NT2/D1 (cell line): Measurements from ENCODE around the gene ITGA7.
A peak's percentile ranks its signal among the peaks of the same experiment; 100 is the strongest.

Experiments
- DNase-seq: peaks from one replicate; pipeline ENCODE4 v3.0.0-alpha.2; 2011; ENCODE audit warnings: low read depth, low spot score
- H3K27me3 ChIP-seq: 2 replicates; pipeline ENCODE4 v1.6.0; 2011; ENCODE audit warnings: mild to moderate bottlenecking; ENCODE audit not compliant: insufficient read length, insufficient read depth
- H3K36me3 ChIP-seq: 2 replicates; pipeline ENCODE4 v1.6.1; 2011; ENCODE audit warnings: mild to moderate bottlenecking, low read length, mixed read lengths; ENCODE audit not compliant: insufficient read depth, insufficient read length
- H3K4me1 ChIP-seq: 2 replicates; pipeline ENCODE4 v1.5.1; 2011; ENCODE audit not compliant: insufficient read depth, insufficient read length
- H3K4me3 ChIP-seq: 2 replicates; pipeline ENCODE4 v1.5.1; 2011; ENCODE audit warnings: low read depth; ENCODE audit not compliant: insufficient read length
- H3K9ac ChIP-seq: 2 replicates; pipeline ENCODE4 v1.6.0; 2011; ENCODE audit warnings: low read depth; ENCODE audit not compliant: insufficient read length
- H3K9me3 ChIP-seq: 2 replicates; pipeline ENCODE4 v1.5.1; 2011; ENCODE audit warnings: mild to moderate bottlenecking, low read length; ENCODE audit not compliant: insufficient read depth
- SUZ12 ChIP-seq: IDR thresholded peaks from 2 replicates; pipeline ENCODE4 v1.6.1; 2011; ENCODE audit not compliant: insufficient read length, insufficient read depth; ENCODE audit errors: extremely low read depth
- YY1 ChIP-seq: IDR thresholded peaks from 2 replicates; pipeline ENCODE4 v1.6.1; 2011; ENCODE audit not compliant: insufficient read length, insufficient read depth
- ZNF274 ChIP-seq: IDR thresholded peaks from 2 replicates; pipeline ENCODE4 v1.6.1; 2011; ENCODE audit warnings: mild to moderate bottlenecking, low read depth, low read length

The ITGA7 gene

GRCh38 chr12:55707219-55707671, 459 bp downstream of the ITGA7 start:
- no peak for DNase-seq
- H3K36me3 ChIP-seq, result peaks cover 9% of the 10 kb centered on the region
- H3K27me3 ChIP-seq, result peaks cover 28% of the 10 kb centered on the region
- peak overlapping the region; percentile 86 for H3K4me3 ChIP-seq
- TF ChIP-seq YY1, result no peak
- TF ChIP-seq SUZ12, result no peak
- TF ChIP-seq ZNF274, result no peak
- no peaks in the 10 kb centered on the region for H3K9me3 ChIP-seq
- H3K9ac ChIP-seq, result peak overlapping the region; percentile 91
- peaks cover 9% of the 10 kb centered on the region for H3K4me1 ChIP-seq

- Histone ChIP-seq H3K9ac (peak overlapping the region; percentile 91), H3K36me3 (peaks cover 9% of the 10 kb centered on the region), H3K27me3 (peaks cover 24% of the 10 kb centered on the region), H3K4me1 (peaks cover 9% of the 10 kb centered on the region), H3K9me3 (no peaks in the 10 kb centered on the region), H3K4me3 (peak overlapping the region; percentile 86)
- no peak for DNase-seq
- no peak for TF ChIP-seq SUZ12
- no peak for TF ChIP-seq YY1
Measured at GRCh38 chr12:55706568-55707218, 1.0 kb downstream of the ITGA7 start.

- TF ChIP-seq ZNF274 (no peak), SUZ12 (no peak), YY1 (no peak)
- H3K9me3 ChIP-seq, result no peaks in the 10 kb centered on the region
- H3K4me3 ChIP-seq, result no peak overlapping the region
- DNase-seq, result no peak
- peak overlapping the region; percentile 91 for H3K9ac ChIP-seq
- peaks cover 23% of the 10 kb centered on the region for H3K27me3 ChIP-seq
- peaks cover 9% of the 10 kb centered on the region for H3K4me1 ChIP-seq
- H3K36me3 ChIP-seq, result peaks cover 14% of the 10 kb centered on the region
Measured at GRCh38 chr12:55705782-55706402, 1.8 kb downstream of the ITGA7 start.

GRCh38 chr12:55704824-55705718, 2.6 kb downstream of the ITGA7 start:
- Histone ChIP-seq H3K9me3 (no peaks in the 10 kb centered on the region), H3K9ac (no peak overlapping the region), H3K27me3 (peaks cover 23% of the 10 kb centered on the region), H3K4me1 (peaks cover 9% of the 10 kb centered on the region), H3K36me3 (peaks cover 19% of the 10 kb centered on the region), H3K4me3 (no peak overlapping the region)
- no peak for DNase-seq
- no peak for TF ChIP-seq SUZ12
- no peak for TF ChIP-seq ZNF274
- no peak for TF ChIP-seq YY1

- peaks cover 16% of the 10 kb centered on the region for H3K27me3 ChIP-seq
- TF ChIP-seq SUZ12 (no peak), ZNF274 (no peak), YY1 (no peak)
- H3K4me1 ChIP-seq, result peaks cover 9% of the 10 kb centered on the region
- no peak overlapping the region for H3K9ac ChIP-seq
- no peaks in the 10 kb centered on the region for H3K9me3 ChIP-seq
- H3K36me3 ChIP-seq, result peaks cover 19% of the 10 kb centered on the region
- H3K4me3 ChIP-seq, result no peak overlapping the region
- DNase-seq, result no peak
Measured at GRCh38 chr12:55703901-55704761, 3.6 kb downstream of the ITGA7 start.

GRCh38 chr12:55703288-55703687, 4.4 kb downstream of the ITGA7 start:
- Histone ChIP-seq H3K36me3 (peaks cover 19% of the 10 kb centered on the region), H3K27me3 (peaks cover 11% of the 10 kb centered on the region), H3K9me3 (no peaks in the 10 kb centered on the region), H3K4me1 (peaks cover 5% of the 10 kb centered on the region), H3K9ac (no peak overlapping the region), H3K4me3 (no peak overlapping the region)
- DNase-seq, result no peak
- no peak for TF ChIP-seq ZNF274
- TF ChIP-seq SUZ12, result no peak
- no peak for TF ChIP-seq YY1
